Right ventricle myocardium superior (tissue), 1 donor: ENCODE measurements around the gene IPO13. TPM values are rescaled to one million over a fixed set of nuclear protein-coding genes. Genes with fewer than 3 reads are reported as not detected.

Experiments used
- ATAC-seq: fragments of 200-7000 bp; cut with Tn5 transposase; one replicate; pipeline ENCODE4 v1.9.1; 2020; ENCODE audit warnings: mild to moderate bottlenecking; ENCODE audit not compliant: poor library complexity
- DNase-seq: peaks from one replicate; pipeline ENCODE4 v3.0.0-alpha.2; 2020
- intact Hi-C: fragments of 100-400 bp; cut with DNase I; formaldehyde crosslinking; loops from one replicate; pipeline ENCODE4 v1.11.2; 2022
- long read RNA-seq: library from polyadenylated mRNA; unstranded; transcript quantifications from one replicate; pipeline ENCODE4 v2.0.0, GENCODE V29; 2021
- total RNA-seq: library from RNA; stranded (reverse); fragmentation: NEBNext Ultra II Directional; extraction: Animal tissue kit (Norgen Biotek cat#: 25700); gene quantifications from one replicate; pipeline ENCODE4 v1.2.1, GENCODE V29; 2021
- donor health status: DM: no; HTN: yes; CAD: no; lungs with severe emphysema.

Gene IPO13
- 58.8 TPM for total RNA-seq
- long read RNA-seq, transcript IPO13-202 (20 exons, 3,894 nt): major isoform, 150 of 217 reads
- long read RNA-seq, partial matches to known transcripts: 41 of 217 reads
- long read RNA-seq, other reads (novel, unspliced or antisense): 24 of 217 reads

GRCh38 chr1:43946236-43947060, at the start of gene IPO13:
TSS of gene IPO13 (plus strand) at chr1:43946950. CDS start at chr1:43947601, 651 bp downstream.
- intact Hi-C loops: no loop called here
- DNase-seq (peak; percentile 97), ATAC-seq (peak; percentile 96)

GRCh38 chr1:43898981-43899380, 47.8 kb upstream of the IPO13 start:
- intact Hi-C loops: no loop called here
- no peak for DNase-seq
- no peak for ATAC-seq

DNA sequence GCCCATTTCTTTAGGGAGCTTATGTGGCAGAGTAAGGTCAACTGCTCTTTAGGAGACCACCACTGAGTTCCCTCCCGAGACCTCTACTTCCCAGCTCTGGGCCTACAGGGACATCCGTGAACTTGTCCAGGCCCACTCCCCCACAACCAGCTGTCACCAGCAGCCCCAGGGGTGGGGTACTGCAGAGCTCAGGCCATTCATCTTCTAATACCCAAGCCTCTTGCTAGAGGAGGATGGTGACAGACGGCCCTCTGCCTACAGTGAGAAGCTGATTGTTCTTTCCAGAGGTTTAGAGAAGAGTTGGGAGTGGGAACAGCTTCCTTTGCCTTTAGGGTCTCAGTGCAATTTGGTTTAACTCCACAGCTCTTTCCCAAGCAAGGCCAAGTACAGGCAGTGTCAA, 46.4 kb upstream of the IPO13 start:
- no peak for DNase-seq
- intact Hi-C loops: no loop called here
- no peak for ATAC-seq

- ATAC-seq (no peak), DNase-seq (no peak)
- intact Hi-C loops: no loop called here
Measured at GRCh38 chr1:43901196-43901961, 45.4 kb upstream of the IPO13 start.

- intact Hi-C loops: no loop called here
- DNase-seq (no peak), ATAC-seq (no peak)
Measured at GRCh38 chr1:43902058-43902831, 44.5 kb upstream of the IPO13 start.

GRCh38 chr1:43904660-43905551, 41.8 kb upstream of the IPO13 start:
- ATAC-seq (no peak), DNase-seq (no peak)
- intact Hi-C loops: no loop called here

- ATAC-seq (no peak), DNase-seq (no peak)
- intact Hi-C loops: no loop called here
Measured at GRCh38 chr1:43908226-43908625, 38.5 kb upstream of the IPO13 start.

DNA sequence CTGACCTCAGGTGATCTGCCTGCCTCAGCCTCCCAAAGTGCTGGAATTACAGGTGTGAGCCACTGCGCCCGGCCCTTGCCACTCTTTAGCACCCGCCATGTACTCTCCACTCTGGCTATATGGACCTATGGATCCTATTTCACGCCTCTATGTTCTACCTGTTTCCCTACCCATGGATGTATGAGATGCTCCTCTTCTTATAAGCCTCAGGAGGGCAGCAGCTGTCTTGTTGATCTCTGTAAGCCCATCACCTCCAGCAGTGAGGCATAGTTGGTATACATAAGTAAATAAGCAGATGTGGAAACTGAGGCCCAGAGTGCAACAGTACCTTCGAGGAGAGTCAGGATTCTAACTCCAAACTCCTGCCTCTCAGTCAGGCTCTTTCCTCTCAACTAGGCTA, 37.9 kb upstream of the IPO13 start:
- intact Hi-C loops: no loop called here
- DNase-seq (no peak), ATAC-seq (no peak)

GRCh38 chr1:43910343-43910742, 36.4 kb upstream of the IPO13 start:
- ATAC-seq (no peak), DNase-seq (no peak)
- intact Hi-C loops: no loop called here

DNA sequence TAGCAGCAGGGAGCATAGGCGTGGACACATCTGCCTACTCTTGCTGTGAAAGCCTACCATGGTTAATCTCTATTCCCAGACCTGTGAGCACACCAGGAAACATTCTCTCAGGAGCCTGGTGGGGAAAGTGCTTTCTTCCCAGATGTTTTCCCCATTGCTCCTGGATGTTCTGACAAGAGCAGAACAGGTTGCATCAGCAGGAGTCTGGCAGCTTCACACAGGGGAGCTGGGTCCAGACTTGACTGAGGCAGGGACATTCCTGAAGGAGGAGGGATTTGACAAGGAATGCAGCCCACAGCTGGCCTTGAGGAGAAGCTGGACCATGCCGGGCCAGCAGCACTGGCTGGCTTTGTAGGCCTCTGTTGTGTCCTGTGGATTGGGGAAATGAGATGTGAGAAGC, 34.1 kb upstream of the IPO13 start:
- intact Hi-C loops: no loop called here

GRCh38 chr1:43913051-43913501, 33.7 kb upstream of the IPO13 start:
- intact Hi-C loops: no loop called here
- ATAC-seq: no peak
- no peak for DNase-seq

More for the DNA sequence above, 34.1 kb upstream of the IPO13 start:
- ATAC-seq: no peak
- no peak for DNase-seq

GRCh38 chr1:43913666-43914360, 32.9 kb upstream of the IPO13 start:
- ATAC-seq: no peak
- intact Hi-C loops: no loop called here
- no peak for DNase-seq

- no peak for ATAC-seq
- DNase-seq: no peak
- intact Hi-C loops: no loop called here
Measured at GRCh38 chr1:43914576-43915525, 31.9 kb upstream of the IPO13 start.

GRCh38 chr1:43919906-43920305, 26.8 kb upstream of the IPO13 start:
- DNase-seq (no peak), ATAC-seq (no peak)
- intact Hi-C loops: no loop called here

DNA sequence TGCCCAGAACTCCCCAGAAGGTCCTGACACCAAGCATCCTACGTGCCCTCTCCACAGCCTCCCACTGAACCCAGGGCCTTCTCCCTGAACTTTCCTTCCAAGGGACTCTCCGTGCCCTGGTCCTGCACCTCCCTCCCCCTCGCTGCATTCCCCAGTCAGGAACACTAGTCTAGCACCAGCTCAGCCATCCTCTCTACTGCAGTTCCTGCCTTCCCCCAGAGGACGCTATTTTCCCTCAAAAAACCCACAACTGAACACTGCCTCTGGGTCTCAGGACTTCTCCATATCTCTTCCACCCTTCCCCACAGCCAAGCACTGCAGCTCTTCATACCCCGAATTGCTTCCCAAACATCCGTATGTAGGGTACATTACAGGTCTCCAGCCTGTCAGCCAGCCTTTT, 25.7 kb upstream of the IPO13 start:
- ATAC-seq (no peak), DNase-seq (no peak)
- intact Hi-C loops: no loop called here

- intact Hi-C loops: no loop called here
- no peak for ATAC-seq
Measured at GRCh38 chr1:43924516-43924915, 22.2 kb upstream of the IPO13 start.

More at GRCh38 chr1:43924516-43924915, 22.2 kb upstream of the IPO13 start:
- DNase-seq: no peak
